GM18520 (cell line): ENCODE data around the gene PACSIN1.
A peak's percentile ranks its signal among the peaks of the same experiment; 100 is the strongest.
"Not testable (repeated sequence)": the region's sequence is repeated elsewhere in the genome, so short reads cannot be mapped to it uniquely, and the experiment has no call there.

Experiments
- ATAC-seq: cut with Tn5 transposase; IDR thresholded peaks from one replicate; pipeline ENCODE4 v1.9.1; 2021; ENCODE audit not compliant: unreplicated experiment

The PACSIN1 gene

DNA sequence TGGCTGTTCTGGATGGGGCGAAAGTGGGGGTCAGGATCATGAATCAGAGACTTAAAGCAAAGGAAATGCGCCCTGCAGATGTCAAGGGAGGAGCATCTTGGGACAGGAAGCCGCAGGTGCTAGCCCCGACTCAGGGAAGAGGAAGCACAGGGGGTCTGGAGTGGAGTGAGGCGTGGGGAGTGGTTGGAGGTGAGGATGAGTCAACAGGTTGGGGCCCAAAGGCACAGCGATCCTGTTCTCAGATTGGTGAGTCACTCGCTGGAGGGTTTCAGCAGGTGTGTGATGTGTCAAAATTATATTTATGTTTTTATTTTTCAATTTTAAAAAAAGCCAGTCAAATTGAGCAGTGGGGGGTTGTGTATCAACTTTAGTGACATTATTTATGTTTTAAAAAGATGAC, 19.0 kb downstream of the PACSIN1 start:
- peak; percentile 41 for ATAC-seq

DNA sequence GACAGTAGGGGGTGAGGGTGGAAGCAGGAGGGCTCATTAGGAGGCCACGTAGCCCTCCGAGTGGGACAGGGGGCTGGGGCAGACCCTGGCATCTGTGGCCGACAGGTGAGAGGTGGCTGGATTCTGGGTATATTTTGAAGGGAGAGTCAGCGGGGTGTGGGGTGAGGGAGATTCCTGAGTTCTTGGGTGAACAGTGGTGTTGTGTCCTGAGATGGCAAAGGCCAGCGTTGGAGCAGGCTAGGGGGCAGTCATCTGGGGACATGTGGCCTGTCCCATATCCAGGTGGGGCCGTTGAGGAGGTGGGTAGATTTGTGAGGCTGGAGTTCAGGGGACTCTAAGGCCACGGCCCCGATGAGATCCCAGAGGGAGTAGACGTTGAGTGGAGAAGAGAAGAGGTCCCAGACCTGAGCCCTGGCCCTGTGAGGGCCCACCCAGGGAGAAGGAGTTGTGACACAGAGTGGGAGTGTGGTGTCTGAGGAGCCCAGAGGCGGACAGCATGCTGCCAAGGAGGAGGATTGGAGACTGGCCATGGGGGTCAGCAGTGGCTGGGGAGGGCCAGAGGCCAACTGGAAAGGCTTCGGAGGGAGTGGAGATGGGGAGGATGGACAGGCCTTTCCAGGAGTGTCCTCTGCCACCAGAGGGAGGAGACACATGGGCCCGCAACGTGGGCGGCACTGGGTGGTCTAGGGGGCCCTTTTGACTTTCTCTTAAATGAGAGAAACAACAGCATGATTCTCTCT, 19.6 kb downstream of the PACSIN1 start:
- no peak for ATAC-seq

DNA sequence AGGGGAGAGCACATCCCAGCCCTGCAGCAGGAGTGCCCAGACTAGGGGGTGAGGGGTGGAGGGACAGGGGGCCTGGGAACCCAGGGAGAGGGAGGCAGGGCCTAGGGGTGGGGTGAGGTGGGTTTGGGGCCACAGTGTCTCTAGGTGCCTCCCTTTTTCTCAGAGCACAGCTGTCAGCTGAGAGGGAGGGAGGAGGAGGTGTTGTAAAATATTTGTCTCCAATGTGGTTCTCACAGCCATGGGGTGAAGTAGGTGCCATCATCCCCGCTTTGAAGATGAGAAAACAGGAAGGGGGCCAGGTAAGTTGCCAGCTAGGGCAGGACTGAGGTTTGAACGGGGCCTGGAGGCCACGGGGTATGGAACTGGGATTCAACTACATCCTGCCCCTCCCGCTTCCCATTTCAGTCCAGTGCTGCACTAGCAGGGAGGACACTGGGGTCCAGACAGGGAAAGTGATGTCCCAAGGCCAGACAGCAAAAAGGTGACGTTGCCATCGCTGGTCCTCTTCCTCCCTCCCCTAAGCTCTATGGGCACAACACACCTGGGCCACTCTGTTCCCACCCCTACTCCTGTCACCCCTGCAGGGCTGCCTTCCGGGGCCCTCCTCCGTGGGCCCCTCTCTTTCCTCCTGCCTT, 20.3 kb downstream of the PACSIN1 start:
- ATAC-seq: no peak

DNA sequence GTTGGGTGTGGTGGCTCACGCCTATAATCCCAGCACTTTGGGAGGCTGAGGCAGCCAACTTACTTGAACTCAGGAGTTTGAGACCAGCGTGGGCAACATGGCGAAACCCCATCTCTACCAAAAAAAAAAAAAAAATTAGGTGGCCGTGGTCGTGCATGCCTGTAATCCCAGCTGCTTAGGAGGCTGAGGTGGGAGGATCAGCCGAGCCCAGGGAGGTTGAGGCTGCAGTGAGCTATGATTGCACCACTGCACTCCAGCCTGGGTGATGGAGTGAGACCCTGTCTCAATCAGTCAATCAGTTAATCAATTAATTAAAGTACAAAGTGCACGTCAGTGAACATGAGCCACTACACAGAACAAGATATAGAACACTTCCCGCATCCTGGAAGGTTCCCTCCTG, 21.0 kb downstream of the PACSIN1 start:
- not testable (repeated sequence) for ATAC-seq

DNA sequence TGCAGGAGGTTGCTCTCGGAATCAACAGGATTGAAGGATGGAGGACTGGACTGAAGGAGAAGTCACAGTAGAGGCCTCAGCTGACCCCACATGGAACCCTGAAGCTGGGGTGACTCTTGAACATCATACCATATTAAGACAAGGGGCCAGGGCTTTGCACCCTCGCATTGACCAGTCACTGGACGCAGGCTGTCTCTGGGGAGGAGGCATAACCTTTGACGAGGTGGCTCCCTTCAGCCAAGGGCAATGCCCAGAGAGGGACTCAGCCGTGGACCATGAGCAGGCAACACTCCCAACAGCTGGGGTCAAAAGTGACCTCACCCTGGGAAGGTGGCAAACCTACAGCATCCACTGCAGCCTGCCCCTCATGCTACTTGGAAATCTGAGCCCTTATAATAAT, 21.7 kb downstream of the PACSIN1 start:
- ATAC-seq: no peak

DNA sequence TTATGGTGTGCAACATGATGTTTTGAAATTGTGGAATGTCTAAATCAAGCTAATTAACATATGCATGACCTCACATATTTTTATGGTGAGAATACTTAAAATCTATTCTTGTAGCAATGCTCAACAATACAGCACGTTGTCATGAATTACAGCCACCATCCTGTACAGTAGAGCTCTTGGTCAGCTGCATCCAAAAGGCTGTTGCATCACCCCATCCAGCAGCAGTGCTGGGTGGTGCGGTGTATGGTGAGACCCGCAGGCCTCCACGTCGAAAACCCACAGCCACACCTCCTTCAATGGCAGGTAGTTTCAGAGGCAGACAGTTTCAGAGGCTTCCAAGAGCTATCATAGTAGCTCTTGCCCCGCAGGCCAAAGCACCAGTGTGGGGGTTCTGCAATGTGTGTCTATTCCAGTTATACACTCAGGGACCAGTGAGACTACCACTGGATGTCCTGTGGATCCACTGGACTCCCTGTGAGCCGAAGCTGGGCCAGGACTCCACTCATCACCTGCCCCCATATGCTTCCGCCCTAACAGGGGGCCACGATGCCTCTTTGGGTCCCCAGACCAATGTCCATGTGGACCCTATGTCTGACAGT, 23.4 kb downstream of the PACSIN1 start:
- no peak for ATAC-seq

DNA sequence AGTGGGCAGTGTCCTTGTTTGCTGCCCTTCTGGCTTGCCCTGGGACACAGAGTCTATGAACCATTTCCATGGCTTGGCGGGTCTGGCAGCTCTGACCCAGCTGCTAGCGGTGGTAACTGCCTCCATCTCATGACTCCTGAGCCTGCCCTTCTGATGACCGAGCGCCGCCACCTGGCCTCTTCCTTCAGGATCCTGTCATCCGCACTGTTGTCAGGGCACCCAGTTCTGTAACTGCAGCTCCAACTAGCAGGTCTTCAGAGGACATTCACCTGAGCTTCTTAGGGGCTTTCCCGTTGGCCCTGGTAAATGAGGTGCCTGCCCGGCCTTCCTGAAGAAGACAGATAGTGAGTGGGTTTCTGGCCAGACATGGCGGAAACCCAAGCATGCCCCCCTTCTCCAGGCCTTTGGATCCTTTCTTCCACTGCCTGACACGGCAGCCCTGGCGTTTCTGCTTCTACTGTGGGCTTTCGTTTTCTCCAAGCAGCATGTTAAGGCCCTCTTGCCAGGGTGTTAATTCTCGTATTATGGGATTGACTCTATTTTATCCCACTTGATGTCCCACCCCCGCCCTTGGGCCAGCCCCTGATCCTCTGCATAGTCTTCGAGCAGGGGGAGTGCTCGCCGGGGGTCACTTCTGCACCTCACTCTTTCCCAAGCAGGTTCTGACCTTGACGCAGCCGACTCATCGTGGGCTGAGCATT, 24.7 kb downstream of the PACSIN1 start:
- no peak for ATAC-seq

DNA sequence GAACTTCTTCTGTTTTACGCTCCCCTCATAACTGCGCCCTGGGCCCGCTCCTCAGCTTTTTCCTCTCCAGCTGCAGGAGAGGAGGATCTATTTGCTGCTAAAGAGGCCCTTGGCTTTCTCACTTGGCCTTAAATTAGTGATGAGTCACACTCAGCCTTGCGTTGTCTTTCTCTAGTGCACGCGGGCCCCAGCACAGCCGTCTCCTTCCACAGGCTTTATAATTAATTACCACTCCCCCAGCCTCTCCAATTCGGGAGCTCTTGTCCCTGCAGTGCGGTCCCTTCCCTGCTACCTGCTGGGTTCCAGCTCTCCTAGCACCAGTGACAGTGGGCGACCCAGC, 25.2 kb downstream of the PACSIN1 start:
- ATAC-seq: no peak

DNA sequence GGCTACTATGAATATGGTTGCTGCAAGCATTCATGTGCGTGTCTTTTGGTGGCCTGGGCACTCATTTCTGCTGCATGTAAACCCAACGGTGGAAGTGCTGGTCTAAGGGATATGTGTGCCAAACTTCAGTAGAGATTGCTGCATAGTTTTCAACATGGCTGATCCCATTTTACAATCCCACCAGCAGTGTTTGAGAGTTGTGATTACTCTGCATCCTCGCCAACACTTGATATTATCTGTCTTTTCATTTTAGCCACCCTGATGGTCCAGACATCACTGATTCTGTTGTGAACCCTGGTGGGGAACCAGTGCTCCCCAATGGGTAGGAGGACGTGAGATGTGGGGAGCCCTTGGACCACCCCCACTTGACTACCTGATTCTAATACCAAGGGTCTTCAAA, 27.5 kb downstream of the PACSIN1 start:
- ATAC-seq: no peak

DNA sequence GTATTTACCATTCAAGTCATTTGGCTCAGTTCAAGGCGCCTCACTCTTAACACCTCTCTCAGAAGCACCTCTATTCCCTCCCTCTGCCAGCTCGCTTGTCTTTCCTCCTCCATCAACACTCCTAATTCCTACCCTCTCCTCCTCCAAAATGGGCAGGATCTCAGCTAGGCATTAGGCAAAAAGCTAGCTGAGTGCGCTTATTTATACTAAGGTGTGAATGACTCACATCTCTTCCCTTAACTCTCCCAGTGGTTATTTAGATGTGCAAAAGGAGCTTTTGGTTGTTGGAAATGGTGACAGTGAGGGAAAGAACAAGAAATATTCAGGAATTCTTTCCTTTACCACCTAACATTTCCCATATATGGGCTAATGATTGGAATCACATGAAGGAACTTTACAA, 29.1 kb downstream of the PACSIN1 start:
- ATAC-seq: no peak

DNA sequence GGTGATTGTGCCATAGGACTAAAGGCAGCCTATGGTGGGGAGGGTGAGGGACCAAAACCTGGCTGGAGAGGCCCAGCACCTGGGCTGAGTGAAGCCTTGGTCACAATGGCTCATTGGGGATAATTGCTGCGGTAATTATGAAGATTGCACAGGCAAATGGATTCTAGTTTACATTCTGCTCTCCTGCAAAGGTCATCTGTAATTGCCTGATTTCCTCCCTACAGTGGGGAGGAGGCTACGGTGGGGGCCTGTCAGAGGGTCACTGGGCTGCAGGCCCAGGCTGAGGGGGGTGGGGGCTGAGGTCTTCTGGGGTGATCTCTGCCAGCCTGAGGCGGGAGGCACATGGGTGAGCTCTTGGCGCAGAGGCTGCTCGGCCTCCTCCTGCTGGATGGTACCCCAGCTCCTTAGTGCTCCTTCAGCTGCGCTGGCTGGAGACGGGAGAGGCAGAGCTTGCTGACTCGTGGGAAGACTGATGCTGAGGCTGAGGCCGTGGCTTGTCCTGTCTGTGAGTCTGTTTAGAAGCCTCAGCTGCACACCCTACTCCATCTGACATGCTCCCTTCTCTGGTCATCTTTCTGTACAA, 30.3 kb downstream of the PACSIN1 start:
- no peak for ATAC-seq

DNA sequence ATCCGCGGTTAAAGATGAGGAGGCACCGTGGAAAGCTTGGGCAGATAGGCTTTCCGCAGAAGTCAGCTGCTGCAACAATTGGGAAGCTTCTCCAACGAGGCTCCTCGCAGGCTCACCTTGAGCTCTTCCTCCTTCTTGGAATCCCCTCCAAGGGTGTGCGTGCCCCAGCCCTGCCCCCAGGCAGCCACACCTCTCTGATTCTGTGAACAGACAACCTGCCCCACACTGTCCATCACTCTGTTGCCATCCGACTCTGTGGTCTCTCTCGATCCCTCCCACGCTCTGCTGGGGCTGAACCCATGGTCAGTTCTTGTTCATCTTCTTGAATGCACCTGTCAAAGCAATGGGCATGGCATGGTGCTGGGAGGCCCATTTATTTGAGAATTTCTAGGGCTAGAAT, 31.5 kb downstream of the PACSIN1 start:
- no peak for ATAC-seq

DNA sequence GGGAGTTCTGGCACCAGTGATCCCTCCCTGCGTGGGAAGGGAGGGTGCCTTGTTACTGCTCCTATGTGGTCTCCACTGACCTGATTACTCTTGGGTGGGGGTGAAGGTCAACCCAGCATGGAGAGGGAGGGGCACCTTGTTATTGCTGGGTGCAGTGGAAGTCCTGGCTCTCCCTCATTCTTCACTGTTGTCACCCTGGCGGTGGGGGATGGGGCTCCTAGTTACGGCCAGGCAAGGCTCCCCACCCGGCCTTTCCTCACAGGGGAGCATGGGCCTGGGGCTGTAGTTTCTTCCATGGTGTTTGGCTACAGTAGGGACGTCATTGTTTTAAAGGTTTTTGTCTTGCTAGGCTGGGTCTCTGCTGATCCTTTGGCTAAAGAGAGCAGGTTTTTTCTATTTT, 40.8 kb downstream of the PACSIN1 start:
- ATAC-seq: no peak

DNA sequence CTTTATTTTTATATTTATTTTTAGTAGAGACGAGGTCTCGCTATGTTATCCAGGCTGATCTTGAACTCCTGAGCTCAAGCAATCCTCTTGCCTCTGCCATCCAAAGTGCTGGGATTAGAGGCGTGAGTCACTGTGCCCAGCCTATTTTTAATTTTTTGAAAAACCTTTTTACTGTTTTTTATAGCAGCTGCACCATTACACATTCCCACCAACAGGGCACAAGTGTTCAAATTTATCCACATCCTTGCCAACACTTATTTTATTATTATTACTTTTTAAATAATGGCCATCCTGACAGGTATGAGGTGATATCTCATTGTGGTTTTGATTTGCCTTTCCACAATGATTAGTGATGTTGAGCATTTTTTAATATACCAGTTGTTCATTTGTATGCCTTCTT, 42.5 kb downstream of the PACSIN1 start:
- no peak for ATAC-seq

DNA sequence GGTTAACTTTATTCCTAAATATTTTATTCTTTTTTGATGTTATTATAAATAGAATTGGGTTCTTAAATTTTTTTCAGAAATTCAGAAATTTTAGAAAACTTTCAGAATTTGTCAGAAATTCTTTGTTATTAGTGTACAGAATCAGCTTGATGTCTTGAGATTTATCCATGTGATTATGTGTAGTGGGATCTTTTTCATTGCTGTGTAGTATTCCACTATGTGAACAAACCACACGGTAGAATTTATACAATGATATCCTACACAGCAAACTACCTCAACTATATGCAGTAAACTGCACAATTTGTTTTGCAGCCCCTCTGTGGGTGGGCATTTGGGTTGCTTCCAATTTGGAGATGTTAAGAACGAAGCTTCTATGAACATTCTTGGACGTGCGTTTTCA, 43.9 kb downstream of the PACSIN1 start:
- ATAC-seq: no peak

DNA sequence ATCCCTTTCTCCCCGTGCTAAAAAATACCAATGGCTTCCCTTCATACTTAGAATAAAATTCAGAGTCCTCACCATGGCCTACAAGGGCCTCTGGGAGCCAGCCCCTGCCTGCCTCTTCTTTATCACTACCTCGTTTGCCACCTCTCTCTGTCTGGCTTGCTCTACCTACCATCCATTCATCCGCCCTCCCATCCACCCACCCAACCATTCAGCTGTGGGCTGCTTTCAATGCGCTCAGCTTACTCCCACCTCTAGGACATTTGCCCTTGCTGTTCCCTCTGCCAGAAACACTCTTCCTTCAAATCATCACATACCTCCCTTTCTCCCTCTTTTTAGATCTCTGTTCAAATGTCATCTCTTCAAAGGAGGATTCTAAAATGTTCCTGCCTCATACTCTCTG, 44.4 kb downstream of the PACSIN1 start:
- no peak for ATAC-seq

DNA sequence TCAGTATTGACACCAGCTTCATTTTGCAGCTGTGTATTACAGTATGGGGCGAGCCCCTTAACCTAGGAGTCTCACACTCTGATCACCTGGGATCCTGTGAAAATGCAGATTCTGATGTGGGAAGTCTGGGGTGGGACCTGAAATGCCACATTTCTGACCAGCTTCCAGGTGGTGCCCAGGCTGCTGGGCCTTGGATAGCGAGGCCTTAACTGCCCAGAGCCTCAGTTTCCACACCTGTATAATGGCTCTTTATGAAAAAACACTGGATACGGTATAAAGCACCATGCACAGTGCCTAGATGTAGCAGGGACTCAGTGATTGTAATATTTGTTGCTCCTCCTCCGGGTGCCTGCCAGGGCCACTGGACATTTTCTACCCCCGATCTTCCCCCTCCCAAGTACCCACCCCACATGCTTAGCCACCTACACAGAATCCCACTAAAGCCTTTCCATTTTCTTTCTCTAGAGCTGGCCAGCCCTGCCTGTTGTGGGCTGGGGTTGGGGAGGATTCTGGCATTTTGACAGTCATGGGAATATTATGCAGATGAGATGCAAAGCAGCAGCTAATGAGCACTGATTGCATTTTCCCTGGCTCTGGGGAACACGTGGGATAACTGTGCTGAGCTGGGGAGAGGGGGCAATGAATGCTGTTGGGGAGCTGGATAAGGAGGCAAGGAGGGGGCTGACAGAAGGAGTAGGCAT, 45.5 kb downstream of the PACSIN1 start:
- ATAC-seq: no peak

DNA sequence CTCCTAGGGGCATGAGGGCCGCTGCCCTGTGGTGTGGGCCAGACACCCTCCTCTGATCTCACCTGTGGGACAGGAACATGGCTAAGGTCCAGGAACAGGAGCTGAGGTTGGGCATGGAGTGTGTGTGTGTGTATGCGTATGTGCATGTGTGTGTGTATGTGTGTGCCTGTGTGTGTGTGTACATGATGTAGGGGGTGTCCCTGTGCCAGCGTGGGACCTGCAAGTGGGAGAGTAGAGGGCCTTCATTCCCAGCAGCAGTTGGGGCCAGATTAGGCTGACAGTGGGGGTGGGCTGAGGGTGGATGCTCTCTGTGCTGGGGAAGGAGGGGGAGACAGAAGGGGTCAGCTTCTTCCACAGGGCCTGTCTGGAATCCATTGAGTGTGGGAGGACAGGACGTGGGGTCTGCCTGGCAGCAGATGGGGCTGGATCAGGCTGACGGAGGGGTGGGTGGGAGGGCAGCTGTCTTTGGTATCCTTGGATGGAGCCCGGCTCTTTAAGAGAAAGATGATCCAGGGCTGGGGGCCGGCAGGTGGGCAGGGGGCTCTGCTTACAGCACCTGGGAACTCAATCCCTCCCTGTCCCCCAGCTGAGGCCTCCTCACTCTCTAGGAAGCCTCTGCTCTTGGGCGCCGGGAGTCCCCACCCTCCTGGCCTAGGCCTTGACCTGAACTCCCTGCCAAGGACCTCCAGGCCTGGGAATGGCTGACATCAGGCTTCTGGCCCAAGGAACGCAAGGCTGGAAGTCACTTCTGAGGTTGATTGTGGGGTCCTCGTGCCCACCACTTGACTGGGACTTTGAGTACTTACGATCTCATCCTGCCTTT, 46.2 kb downstream of the PACSIN1 start:
- no peak for ATAC-seq

DNA sequence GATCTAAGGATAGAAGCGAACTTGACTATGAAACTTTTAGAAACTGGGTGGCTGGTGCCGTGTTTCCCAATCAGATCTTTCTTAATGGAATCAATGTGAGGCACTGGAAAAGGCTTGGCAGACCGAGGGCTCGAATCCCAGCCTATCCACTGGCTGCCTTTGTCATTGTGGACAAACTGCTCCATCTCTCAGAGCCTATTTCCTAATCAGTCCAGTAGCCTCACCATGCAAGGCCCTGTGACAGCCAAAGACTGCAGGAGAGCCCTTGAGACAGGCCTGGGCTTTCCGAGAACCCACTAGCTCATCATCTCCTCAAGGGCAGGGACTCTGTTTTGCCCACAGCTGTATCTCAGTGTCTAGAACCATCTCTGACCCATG, 46.9 kb downstream of the PACSIN1 start:
- ATAC-seq: no peak

DNA sequence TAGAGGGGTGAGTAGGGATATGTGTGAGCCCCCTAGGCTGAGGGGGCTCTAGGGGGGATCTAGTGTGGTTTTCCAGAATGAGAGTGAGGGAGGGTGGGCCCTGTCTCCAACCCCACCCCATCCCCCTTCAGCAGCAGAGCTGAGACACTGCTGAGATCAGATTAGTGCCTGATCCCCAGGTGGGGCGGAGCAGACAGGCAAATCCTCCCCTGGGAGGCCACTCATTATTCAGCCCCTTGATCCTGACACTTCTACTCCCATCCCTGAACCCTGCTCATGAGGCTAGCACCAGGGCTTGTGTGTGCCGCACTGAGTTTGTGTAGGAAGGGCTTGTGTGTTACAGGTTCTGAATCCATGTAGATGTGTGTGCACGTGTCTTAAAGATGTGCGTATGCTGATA, 47.8 kb downstream of the PACSIN1 start:
- no peak for ATAC-seq
